HG03135 (cell line): Measurements from ENCODE around the gene COX7A1.
"Not testable (repeated sequence)": the region's sequence is repeated elsewhere in the genome, so short reads cannot be mapped to it uniquely, and the experiment has no call there.

Experiments
- ATAC-seq: cut with Tn5 transposase; IDR thresholded peaks from one replicate; pipeline ENCODE4 v1.9.1; 2021; ENCODE audit warnings: mild to moderate bottlenecking, moderate library complexity; ENCODE audit not compliant: unreplicated experiment

Gene COX7A1

GRCh38 chr19:36142046-36142445 lies 10.2 kb downstream of the COX7A1 start:
- ATAC-seq: no peak

GRCh38 chr19:36141039-36141927 lies 11.0 kb downstream of the COX7A1 start:
- ATAC-seq: peak; percentile 43

GRCh38 chr19:36140304-36141038 lies 11.8 kb downstream of the COX7A1 start:
- peak; percentile 9 for ATAC-seq

GRCh38 chr19:36139473-36140303 lies 12.6 kb downstream of the COX7A1 start, which contains the start of gene CAPNS1:
TSS of gene CAPNS1 (plus strand) at chr19:36140066. CDS start at chr19:36141012, 946 bp downstream.
- ATAC-seq: peak; percentile 71

- ATAC-seq: no peak
Observed at GRCh38 chr19:36139120-36139472, 13.2 kb downstream of the COX7A1 start.

- ATAC-seq: no peak
Observed at GRCh38 chr19:36136964-36137686, 15.1 kb downstream of the COX7A1 start.

GRCh38 chr19:36134867-36135266 lies 17.4 kb downstream of the COX7A1 start:
- ATAC-seq: not testable (repeated sequence)

GRCh38 chr19:36131221-36131620 lies 21.0 kb downstream of the COX7A1 start:
- not testable (repeated sequence) for ATAC-seq

GRCh38 chr19:36128392-36128736 lies 23.9 kb downstream of the COX7A1 start:
- ATAC-seq: no peak

- no peak for ATAC-seq
Observed at GRCh38 chr19:36125557-36125956, 26.7 kb downstream of the COX7A1 start.

GRCh38 chr19:36121486-36122124 lies 30.6 kb downstream of the COX7A1 start:
- no peak for ATAC-seq

- ATAC-seq: no peak
Observed at GRCh38 chr19:36120984-36121358, 31.3 kb downstream of the COX7A1 start.

GRCh38 chr19:36120092-36120983 lies 31.9 kb downstream of the COX7A1 start:
- ATAC-seq: no peak

GRCh38 chr19:36116344-36116637 lies 36.0 kb downstream of the COX7A1 start:
- no peak for ATAC-seq

GRCh38 chr19:36115453-36116343 lies 36.5 kb downstream of the COX7A1 start, which contains the start of gene TBCB:
TSS of gene TBCB (plus strand) at chr19:36115468. CDS start at chr19:36115561, 93 bp downstream.
- peak; percentile 36 for ATAC-seq

- ATAC-seq: peak; percentile 78
Observed at GRCh38 chr19:36114721-36115452, 37.4 kb downstream of the COX7A1 start, which contains the start of gene POLR2I. TSS of gene POLR2I (minus strand) at chr19:36114875. CDS start at chr19:36114856, 19 bp downstream.
